Fibroblast of skin of scalp (primary cell): ENCODE measurements around the gene MYO1D.
"Not testable (repeated sequence)": the region's sequence is repeated elsewhere in the genome, so short reads cannot be mapped to it uniquely, and the experiment has no call there.

Experiments
- DNase-seq: peaks from one replicate; pipeline ENCODE4 v3.0.0-alpha.2; 2013

Gene MYO1D

DNA sequence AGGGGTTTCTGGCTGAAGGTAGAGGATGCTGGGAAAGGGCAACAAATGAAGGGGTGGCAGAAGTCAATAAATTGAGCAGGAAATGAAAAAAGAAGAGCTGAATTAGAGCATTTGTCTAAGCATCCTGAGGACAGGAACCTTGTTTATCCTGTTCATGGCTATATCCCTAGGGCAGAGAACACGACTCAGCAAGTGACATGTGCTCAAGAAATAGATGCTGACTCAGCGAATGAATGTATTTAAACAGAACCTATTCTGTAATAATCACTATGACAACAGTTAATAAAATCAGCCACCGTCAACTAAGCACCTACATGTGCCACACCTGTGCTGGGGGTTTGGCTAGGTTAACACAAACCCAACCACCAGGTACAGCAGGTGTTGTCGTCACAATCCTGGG, 309.8 kb downstream of the MYO1D start:
- no peak for DNase-seq

DNA sequence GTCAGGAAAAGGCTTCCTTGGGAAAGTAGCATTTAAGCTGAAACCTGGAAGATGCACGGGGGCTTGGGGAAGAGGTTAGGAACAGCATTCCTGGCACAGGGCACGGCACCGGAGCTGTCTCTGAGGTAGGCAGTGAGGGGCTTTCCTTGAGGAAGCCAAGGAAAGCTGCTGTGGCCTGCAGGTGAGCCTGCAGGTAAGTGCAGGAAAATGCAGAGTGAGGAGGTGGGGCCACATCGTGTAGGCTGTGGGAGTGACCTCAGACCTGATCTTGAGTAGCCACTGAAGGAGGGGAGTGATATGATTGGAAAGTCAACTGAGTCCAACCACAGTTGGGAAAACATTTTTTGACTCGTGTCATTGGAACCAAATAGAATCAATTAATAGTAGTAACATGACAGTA, 310.6 kb downstream of the MYO1D start:
- no peak for DNase-seq

DNA sequence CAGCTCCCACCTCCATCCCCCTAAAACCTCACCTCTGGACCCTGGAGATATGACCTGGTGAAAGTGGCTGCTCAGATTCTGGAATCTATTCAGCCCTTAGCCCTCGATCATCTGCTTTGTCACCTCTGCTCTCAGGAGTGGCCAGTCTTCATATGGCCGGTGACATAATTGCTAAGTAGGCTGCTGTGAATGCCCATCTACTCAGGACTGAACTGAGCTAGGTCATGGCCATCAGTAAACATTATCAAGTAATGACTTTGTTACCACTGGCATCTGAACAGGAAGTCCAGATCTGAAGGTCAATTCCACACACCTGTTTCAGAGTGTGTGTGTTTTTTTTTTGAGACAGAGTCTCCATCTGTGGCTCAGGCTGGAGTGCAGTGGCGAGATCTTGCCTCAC, 311.5 kb downstream of the MYO1D start:
- no peak for DNase-seq

DNA sequence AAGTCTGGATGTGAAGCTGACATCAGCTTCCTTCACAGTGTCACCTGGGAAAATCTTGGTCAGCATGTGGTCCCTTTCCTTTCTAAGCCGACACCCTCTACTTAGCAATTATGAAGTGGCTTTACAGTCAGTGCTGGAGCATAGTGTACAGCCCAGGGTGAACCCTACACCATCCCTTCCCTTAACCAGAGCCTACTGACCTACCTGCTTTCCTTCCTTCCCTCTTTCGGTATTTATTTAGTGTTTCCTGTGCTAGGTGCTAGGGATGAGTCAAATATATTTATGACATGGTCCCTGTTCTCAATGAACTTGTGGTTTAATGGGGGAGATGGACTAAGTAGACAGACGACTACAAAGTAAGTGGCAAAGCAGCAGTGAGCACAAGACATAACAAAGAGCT, 312.6 kb downstream of the MYO1D start:
- DNase-seq, result no peak

DNA sequence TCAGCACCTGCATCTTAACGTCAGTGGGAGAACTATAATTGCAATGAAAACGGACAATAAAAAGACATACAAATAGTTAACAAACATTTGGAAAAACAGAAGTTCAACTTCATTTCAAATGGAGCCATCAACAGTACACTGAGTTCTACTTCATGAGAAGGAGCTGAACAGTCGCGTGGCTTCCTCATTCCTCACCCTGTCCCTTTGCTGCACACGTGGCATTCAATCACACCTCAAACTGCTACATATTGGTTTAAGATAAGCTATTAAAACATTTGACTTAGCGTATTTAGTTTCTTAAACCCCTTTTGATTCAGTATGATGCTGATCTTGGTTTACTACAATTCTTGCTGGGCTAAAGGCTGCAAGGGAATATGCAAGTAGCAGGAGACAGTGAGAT, 313.3 kb downstream of the MYO1D start:
- DNase-seq, result no peak

DNA sequence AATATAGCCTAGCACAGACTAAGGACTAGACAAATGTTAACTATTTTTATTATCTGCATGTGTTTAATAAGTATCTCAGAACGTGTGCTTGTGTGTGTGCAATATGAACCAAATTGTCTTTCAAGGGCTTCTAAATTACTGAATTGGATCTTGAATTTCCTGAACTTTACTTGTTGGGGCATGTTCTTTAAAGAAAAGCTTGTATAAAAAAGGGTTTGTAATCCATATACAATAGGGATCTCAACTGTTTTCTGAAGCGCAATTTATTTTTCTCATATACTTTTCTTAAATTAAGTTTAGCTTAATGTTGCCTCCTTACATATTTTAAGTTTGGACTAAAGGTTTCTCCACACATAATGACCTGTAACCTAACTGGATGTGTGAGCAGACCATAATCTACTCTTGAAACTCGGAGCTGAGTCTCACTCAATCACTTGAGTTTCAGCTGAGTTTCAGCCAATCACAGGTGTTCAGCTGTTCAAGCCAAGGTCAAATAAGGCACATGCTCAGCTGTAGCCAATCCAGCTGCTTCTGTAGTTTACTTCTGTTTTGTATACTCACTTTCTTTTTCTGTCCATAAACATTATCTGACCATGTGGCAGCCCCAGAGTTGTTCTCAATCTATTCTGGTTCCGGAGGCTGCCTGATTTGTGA, 317.8 kb downstream of the MYO1D start:
- DNase-seq, result no peak

DNA sequence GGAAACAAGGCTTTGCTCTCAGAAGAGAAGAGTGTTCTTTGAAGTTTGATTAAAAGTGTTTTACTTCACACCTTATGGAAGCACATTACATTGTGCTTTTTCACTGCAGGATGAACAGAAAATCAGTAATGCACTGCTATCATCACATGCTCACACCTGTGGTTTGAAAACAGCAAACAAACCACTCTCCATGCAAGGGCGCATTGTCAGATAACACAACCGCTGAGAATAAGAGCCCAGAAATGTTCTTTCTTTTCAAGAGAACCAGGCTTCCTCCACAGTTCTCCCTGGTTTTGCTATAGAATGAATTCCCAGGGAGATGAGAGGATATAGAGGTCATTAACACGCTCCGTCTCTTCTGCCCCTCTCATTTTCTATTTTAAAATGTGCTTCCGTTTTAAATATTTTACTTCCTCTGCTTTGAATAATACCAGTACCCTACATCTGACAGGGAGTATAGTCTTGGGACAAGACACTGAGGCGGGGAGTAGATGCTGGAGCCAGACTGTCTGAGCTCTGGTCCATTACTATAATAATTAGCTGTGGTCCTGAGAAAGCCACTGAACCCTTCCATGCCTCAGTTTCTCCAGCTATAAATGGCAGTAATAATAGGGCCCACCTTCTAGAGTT, 318.5 kb downstream of the MYO1D start:
- DNase-seq, result no peak

DNA sequence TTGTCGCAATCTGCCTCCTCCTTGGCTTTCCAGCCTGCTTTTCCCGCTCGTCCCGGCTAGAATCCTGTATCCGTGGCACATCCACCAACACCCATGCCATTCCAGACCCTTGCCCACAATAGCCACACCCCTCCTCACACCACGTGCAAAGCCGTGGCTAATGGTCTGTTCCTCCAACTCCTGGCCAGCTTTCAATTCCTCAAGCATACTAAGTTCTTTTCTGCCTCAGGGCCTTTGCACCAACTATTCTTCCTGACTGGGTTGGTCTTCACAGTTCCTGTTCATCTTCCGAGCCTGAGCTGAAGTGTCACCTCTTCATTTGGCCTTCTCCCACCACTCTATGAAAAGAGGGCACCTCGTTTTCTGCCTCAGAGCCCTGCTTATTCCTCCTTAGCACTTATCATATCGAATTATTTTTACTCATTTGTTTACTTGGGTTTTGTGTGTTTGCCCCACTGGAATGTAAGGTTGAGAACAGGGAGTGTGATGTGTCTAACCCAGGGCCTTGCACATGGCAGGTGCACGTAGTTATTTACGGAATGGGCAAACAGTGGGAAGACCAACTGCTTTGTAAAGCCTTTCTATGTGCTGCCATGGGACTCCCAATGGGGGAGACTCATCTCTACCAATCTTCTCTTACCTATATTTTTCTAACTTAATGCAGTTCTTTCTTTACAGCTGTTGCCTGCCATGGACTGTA, 321.2 kb downstream of the MYO1D start:
- no peak for DNase-seq

DNA sequence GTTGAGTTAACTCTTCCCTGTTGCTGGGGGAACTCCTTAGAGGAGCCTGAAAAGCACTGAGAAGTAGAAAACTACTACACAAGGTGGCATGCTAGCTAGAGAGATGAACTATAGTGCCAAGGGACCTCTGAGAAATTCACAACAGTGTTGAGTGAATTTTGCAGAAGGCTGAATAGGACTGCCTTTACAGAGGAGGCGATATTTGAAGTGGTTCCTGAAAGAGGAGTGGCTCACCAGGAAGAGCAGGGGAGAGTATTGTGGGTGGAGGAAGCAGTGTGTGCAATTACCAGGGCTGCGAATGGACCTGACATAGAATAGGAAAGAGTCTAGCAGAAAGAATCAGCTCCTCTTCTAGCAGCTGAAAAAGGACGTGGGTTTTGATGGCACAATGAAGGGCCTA, 323.8 kb downstream of the MYO1D start:
- DNase-seq, result no peak

DNA sequence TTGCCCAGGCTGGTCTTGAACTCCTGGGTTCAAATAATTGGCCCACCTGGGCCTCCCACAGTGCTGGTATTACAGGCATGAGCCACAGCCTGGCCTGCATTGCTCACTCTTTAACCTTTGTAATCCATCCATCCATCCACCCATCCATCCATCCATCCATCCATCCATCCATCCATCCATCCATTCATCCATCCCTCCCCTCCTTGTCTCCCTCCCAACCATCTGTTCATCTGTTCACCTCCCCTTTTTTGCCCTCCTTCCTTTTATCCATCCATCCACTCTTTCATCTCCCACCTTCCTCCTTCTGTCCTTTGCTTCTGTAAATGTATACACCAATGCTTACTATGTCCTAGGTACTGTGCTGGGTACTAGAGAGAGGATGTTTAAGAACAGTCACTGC, 324.6 kb downstream of the MYO1D start:
- no peak for DNase-seq

DNA sequence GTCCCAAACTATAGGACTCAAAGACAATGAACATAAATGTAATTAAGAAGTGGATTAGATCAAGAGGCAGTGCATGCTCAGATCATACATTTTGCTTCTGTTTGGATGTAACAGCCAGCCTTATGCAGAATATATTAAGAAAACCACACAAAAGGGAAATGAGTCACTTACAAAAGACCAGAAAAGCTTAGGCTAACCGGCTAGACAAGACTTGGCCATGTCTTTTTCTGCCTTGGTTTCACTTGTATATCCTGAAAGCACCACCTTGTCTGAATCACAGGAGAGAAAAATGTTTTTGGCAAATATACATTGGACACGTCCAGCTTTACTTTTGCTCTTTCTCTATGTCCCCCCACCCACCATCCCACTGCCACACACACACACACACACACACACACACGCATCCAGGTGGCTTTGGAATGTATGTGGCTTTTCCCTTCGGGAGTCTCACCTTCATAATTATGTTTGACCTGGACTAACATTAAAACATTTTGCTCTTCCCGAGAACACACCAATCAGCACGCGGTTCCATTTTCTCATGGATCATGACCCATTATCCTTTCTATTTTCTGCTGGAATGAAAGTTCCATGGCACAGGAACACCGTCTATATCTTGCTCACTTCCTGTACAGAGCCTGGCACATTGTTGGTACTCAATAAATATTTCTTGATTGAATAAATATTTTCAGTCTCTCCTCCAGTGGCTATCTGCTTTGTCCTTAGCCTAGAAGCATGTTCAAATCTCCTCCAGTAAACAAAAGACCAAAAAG, 325.6 kb downstream of the MYO1D start:
- peak; percentile 39 for DNase-seq

DNA sequence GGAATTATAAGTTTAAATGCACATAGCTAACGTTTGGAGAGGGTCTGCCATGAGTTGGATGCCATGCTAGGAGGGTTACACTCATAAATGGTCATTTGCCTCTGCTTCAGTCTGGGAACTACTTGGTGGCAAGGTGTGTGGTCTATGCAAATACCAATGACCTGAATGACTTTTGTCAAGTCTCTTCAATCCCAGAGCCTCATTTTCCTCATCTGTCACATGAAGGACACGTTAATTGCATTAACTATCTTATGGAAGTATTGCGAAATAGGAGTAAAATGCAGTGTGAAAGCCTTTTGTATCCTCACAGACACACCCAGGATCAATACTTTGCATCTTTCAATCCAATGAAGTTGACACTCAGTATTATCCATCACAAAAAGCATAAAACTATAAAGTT, 327.4 kb downstream of the MYO1D start:
- DNase-seq, result no peak

DNA sequence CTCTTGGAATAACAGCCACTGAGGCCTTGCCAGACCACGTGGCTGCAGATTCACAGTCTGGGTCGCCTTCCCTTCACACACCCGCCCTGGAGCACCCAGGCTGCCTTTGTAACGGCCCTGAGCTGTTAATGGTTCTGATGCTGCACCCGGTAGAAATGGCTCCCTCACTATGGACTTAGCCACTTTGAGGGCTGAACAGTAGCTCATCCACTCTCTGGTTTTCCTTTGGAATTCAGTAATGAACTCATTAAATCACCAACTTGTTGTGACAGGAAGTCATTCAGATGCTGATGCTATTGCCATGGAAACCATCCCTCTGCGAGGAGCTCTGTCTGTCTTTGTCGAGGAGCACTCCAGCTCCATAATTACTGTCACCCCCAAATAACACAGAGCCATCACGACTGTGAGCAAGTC, 330.9 kb downstream of the MYO1D start:
- peak; percentile 30 for DNase-seq

DNA sequence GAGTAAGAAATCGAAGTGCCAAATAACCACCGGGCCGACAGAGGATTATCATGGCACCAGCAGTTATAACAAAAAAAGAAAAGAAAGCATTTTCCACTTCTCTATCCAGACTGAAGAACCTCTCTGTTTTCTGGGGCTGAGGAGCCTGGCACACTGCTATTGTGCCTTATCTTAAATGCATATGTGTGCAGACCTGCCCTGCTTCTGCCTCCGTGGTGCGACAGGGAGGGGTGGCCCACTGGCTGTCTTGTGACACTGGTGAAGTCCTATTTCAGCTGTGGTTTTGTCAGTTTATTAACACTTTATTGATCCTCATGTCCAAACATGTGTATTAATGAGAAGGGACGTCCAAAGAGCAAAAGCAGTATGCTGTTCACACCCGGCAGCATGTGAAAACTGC, 334.7 kb downstream of the MYO1D start:
- no peak for DNase-seq

DNA sequence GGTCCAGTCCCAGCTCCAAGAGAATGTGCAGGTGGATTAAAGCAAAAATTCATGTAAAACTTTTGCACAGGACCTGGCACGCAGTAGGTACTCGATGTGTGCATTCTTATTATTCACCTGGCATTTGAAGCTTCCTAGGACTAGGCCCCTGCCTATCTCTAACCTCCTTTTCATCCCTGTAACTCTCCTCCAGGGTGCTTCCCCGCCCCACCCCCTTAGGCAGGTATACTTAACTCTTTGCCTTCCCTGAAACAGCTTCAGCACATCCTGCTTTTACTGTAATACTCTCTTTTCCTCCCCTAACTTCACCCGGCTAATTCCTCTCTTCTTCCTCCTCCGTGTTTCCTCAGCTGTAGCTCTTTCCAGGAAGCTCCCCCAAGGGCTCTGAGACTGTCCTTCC, 335.3 kb downstream of the MYO1D start:
- no peak for DNase-seq

DNA sequence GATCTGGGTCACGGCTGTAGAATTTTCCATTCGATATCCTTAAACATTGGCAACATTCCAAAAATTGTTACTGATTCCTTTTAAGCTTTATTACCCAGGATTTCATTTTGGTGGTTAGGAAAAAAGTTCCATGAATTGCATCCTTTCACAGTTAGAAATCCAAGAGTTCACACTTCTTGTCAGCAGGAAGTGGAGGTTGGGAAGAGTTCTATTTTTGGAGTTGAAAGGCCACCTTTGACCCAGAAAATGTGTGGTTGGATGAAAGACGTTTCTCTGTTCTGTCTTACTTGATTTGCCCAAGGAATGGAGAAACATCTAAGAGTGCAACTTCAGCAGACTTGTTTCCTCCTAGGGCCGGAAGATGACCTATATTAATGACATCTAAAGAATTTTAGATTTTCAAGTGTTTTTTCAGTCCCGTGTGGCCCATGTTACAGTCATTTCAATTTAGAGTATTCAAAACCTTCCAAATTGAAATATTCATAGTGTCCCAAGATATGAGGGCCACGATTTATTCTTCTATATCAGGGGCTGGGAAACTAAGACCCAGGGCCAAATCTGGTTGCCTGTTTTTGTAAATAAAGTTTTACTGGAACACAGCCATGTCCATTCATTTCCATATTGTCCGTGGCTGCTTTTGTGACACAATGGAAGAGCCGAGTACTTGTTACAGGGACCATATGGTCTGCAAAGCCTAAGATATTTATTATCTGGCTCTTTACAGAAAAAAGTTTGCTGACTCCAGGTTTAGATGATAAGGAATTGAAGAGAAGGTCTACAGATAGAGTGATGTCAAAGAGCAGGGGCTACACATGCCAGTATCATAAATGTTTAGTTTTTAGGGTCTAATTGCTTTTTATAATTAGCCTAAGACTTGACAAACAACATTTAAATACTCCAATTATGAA, 339.9 kb downstream of the MYO1D start:
- peak; percentile 84 for DNase-seq

DNA sequence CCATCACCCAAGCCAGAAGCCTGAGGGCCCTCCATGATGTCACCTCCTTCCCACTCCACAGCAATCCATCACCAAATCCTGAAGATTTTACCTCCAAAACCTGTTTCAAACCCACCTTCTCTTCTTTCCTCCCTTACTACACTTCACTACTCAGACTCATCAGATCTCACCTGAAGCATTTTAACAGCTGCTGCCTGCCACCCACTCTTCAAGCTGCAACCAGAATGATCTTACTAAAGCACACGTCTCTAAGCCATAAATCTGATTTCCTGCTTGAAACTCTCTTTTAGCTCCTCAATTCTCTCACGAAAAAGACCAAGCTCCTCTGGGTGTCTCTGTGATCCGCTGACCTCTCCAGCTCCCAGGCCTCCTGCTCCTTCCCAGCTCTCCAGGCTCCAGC, 343.6 kb downstream of the MYO1D start:
- DNase-seq, result no peak

DNA sequence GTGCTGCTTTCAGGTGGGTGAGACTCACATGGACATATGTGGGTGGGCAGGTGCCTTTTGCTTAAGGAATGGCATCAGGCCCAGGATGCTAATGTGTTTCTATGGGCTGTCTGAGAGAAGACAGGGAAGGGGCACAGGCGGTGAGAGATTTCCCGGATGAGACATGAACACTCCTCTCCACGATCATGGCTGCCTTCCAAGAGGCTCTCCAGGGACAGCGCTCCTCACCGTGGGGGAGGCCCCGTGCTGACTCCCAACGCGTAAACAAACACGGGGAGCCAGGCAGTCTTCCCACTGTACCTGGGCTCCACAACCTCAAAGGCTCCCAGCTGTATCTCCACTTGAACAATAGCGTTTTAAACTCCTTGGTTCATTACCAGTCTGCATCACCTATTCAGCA, 347.3 kb downstream of the MYO1D start:
- peak; percentile 40 for DNase-seq

DNA sequence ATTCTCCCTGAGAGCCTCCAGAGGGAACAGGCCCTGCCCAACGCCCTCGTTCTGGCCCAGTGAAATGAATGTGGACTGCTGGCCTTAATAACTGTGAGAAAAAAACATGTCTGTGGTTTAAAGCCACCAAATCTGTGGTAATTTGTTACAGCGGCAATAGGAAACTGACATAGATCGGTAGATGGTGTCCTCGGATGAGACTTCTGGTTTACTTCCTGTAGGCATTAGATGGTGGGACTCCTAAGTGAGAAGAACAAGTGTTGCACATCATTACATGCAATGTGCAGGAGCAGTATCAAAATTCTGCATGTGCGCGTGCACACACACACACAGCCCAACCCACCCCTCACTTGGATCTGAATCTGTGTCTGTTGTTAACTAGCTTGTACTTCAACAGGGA, 348.1 kb downstream of the MYO1D start:
- no peak for DNase-seq

DNA sequence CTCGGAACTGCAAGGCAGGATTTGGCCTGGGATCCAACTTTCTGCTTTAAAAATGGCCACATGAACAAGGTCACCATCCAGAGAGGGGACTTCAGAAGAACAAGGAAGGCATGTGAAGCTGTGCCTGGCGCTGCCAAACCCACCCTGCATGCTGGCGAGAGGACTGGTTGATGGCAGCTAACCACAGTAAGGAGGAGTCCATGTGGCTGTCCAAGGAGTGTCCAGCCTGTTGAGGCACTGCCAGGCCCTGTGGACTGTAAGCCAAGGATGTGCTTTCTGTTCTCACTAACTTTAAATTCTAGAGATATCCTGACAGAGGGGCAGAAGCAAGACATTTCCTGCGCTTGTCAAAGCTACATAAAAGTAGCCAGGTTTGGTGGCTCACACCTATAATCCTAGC, 349.8 kb downstream of the MYO1D start:
- DNase-seq, result no peak

DNA sequence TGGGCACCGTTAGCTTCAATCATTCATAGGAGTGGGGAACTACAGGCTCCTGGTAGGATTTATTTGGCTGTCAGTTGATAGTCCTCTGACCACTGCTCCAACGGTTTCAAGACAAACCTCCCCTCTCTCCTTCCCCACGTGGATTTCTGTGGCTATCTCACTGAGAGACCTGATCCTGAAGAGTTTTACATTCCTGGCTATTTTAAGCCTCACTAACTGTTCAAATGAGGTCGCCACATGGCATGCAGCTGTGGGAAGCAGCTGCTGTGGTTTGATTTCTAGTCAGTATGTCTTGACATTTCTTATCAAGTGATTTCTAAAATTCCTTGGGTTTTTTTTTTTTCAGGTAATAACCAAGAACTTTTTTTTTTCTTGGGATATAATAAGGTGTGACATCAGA, 351.8 kb downstream of the MYO1D start:
- DNase-seq, result peak; percentile 79

DNA sequence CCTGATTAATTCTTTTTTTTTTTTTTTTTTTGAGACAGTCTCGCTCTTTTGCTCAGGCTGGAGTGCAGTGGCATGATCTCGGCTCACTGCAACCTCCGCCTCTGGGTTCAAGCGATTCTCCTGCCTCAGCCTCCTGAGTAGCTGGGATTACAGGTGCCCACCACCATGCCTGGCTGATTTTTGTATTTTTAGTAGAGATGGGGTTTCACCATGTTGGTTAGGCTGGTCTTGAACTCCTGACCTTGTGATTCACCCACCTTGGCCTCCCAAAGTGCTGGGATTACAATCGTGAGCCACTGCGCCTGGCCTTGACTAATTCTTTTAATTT, 352.4 kb downstream of the MYO1D start:
- DNase-seq, result not testable (repeated sequence)
